Embryonic facial prominence (tissue), 1 donor: ENCODE data around the gene NR5A2.

Experiments
- DNase-seq: peaks from one replicate; pipeline ENCODE4 v3.0.0-alpha.2; 2016; ENCODE audit errors: extremely low spot score

The NR5A2 gene

GRCh38 chr1:200027264-200027823 is at the start of gene NR5A2:
NR5A2 (plus strand) TSS chr1:200027710; CDS start chr1:200027848, 138 bp downstream.
- no peak for DNase-seq

GRCh38 chr1:199978408-199978940 is 49.0 kb upstream of the NR5A2 start:
- no peak for DNase-seq

GRCh38 chr1:199979071-199979470 is 48.4 kb upstream of the NR5A2 start:
- DNase-seq, result no peak

GRCh38 chr1:199981584-199981983 is 45.9 kb upstream of the NR5A2 start:
- DNase-seq, result no peak

- no peak for DNase-seq
Measured at GRCh38 chr1:199982606-199983005, 44.9 kb upstream of the NR5A2 start.

GRCh38 chr1:199983531-199983930 is 44.0 kb upstream of the NR5A2 start:
- no peak for DNase-seq

GRCh38 chr1:199995096-199995685 is 32.3 kb upstream of the NR5A2 start:
- DNase-seq, result no peak

- DNase-seq, result no peak
Measured at GRCh38 chr1:200005165-200005564, 22.3 kb upstream of the NR5A2 start.

- no peak for DNase-seq
Measured at GRCh38 chr1:200006711-200007110, 20.8 kb upstream of the NR5A2 start.

- no peak for DNase-seq
Measured at GRCh38 chr1:200015811-200016210, 11.7 kb upstream of the NR5A2 start.

- no peak for DNase-seq
Measured at GRCh38 chr1:200021577-200022238, 5.8 kb upstream of the NR5A2 start.

- DNase-seq, result no peak
Measured at GRCh38 chr1:200022239-200022804, 5.2 kb upstream of the NR5A2 start.

GRCh38 chr1:200028586-200029034 is 1.1 kb downstream of the NR5A2 start:
- DNase-seq, result no peak

- no peak for DNase-seq
Measured at GRCh38 chr1:200029035-200029821, 1.7 kb downstream of the NR5A2 start.

- no peak for DNase-seq
Measured at GRCh38 chr1:200029822-200030152, 2.3 kb downstream of the NR5A2 start.

- DNase-seq, result no peak
Measured at GRCh38 chr1:200030791-200031190, 3.3 kb downstream of the NR5A2 start.

- DNase-seq, result no peak
Measured at GRCh38 chr1:200033511-200034261, 6.2 kb downstream of the NR5A2 start.

GRCh38 chr1:200034262-200034557 is 6.7 kb downstream of the NR5A2 start:
- no peak for DNase-seq

GRCh38 chr1:200034761-200035396 is 7.4 kb downstream of the NR5A2 start:
- no peak for DNase-seq

GRCh38 chr1:200035397-200035955 is 8.0 kb downstream of the NR5A2 start:
- DNase-seq, result no peak
